Pancreas (tissue), 10 donors: ENCODE results near the gene WTIP. TPM values are rescaled to one million over a fixed set of nuclear protein-coding genes. Genes with fewer than 3 reads are reported as not detected.
A peak's percentile ranks its signal among the peaks of the same experiment; 100 is the strongest.

Experiments
- ATAC-seq, 4 donors: fragments of 200-7000 bp; cut with Tn5 transposase; one replicate each; pipeline versions ENCODE4 v1.8.0 to v1.9.1; 2020; ENCODE audit warnings: mild to moderate bottlenecking in 4 of 4, moderate library complexity in 4 of 4
- DNase-seq, 6 donors: peaks; one replicate each; pipeline ENCODE4 v3.0.0-alpha.2; 2020
- FAIRE-seq: peaks from 2 replicates; lab custom pipeline; 2012; peaks lifted over from hg19 to GRCh38; lab: Jason Lieb, UNC
- H3K27ac ChIP-seq, 4 donors: fragments of 200-600 bp; sonication (generic); 1 replicate in 3 of 4; 2 replicates in 1 of 4; pipeline versions ENCODE4 v1.5.0 to v1.8.0; 2020
- H3K27me3 ChIP-seq, 4 donors: fragments of 200-600 bp; one replicate each; pipeline ENCODE4 v1.8.0; 2021
- H3K36me3 ChIP-seq, 3 donors: fragments of 200-600 bp; sonication (generic) in 1 of 3; one replicate each; pipeline versions ENCODE4 v1.5.0 to v1.8.0; 2020 to 2021
- H3K4me1 ChIP-seq, 3 donors: fragments of 200-600 bp; one replicate each; pipeline ENCODE4 v1.8.0; 2021
- H3K4me3 ChIP-seq, 4 donors: fragments of 200-600 bp; sonication (generic) in 2 of 4; one replicate each; pipeline versions ENCODE4 v1.5.0 to v1.8.0; 2020 to 2021
- H3K9me3 ChIP-seq, 4 donors: fragments of 200-600 bp; one replicate each; pipeline ENCODE4 v1.8.0; 2021
- CTCF ChIP-seq, 4 donors: fragments of 200-600 bp; sonication (generic) in 3 of 4; IDR thresholded peaks; one replicate each; pipeline versions ENCODE4 v1.5.0 to v1.8.0; 2021; ENCODE audit warnings: antibody characterized with exemption in 4 of 4
- WGBS, 2 donors: extraction: QIAGEN DNeasy Blood & Tissue Kit; methylation state at CpG; one replicate each; pipeline ENCODE4 v1.1.7; 2013; 5-methylcytosine and 5-hydroxymethylcytosine counted together
- intact Hi-C, 3 donors: fragments of 100-400 bp; cut with DNase I; formaldehyde crosslinking; loops; one replicate each; pipeline versions ENCODE4 v1.11.1 to v1.14.2; 2022
- polyA plus RNA-seq, 2 donors: library from polyadenylated mRNA; stranded (reverse); fragments of 200-250 nt; gene quantifications; one replicate each; pipeline ENCODE4 v1.2.3, GENCODE V29; 2013
- total RNA-seq, 6 donors: library from RNA; stranded (reverse); fragmentation: NEBNext Ultra II Directional in 4 of 6; extraction: Animal tissue kit (Norgen Biotek cat#: 25700) in 4 of 6; gene quantifications; one replicate each; pipeline versions ENCODE4 v1.2.1 to v1.2.4, GENCODE V29; 2021 to 2023
- donor health status: healthy with polysubstance abuse.
- donor health status: DM: no; HTN: no; CAD: no; lungs with moderate emphysema.
- donor health status: DM: no; HTN: no; CAD: no.
- donor health status: control.
- donor health status: control.
- donor health status: Bipolar disorder and iron deficiency.
- donor health status: DM: yes; HTN: yes; CAD: no.
- donor health status: DM: no; HTN: no; CAD: no.
- donor health status: DM: no; HTN: no; CAD: no.
- donor health status: DM: yes; HTN: yes; CAD: no.

Gene WTIP
- total RNA-seq (10 to 100 TPM in 1 of 6 donors, 1 to 10 TPM in 5; 3.4 to 11.3 (median 4.4) TPM), polyA plus RNA-seq (1 to 10 TPM; 3.9 to 4.9 TPM)

GRCh38 chr19:34480971-34481841, at the start of gene WTIP:
Gene WTIP (plus strand): TSS chr19:34481758. CDS start chr19:34481975, 217 bp downstream.
- FAIRE-seq, result no peak
- intact Hi-C loops, result no loop called here
- peak within 1 kb of the TSS; percentile 41 to 65 (median 55) for H3K27ac ChIP-seq
- H3K27me3 ChIP-seq, result no peaks in the 10 kb centered on the region
- peak; percentile 79 to 87 (median 82) for ATAC-seq
- H3K9me3 ChIP-seq, result no peaks in the 10 kb centered on the region
- 9 to 11% methylated on average over 57 to 95 of the region's 95 CpGs for WGBS, 2 donors
- peak within 1 kb of the TSS; percentile 29 to 49 (median 39) for H3K4me3 ChIP-seq
- TF ChIP-seq CTCF (IDR thresholded peaks at IDR 0.05), result no peak
- H3K4me1 ChIP-seq, result no peaks in the 10 kb centered on the region
- no peaks in the 10 kb centered on the region for H3K36me3 ChIP-seq
- peak in 5 of 6 donors; percentile 44 to 74 (median 63) for DNase-seq

- Histone ChIP-seq H3K4me1 (peaks cover 21 to 24% (median 22%) of the 10 kb centered on the region in 3 donors), H3K27me3 (no peaks in the 10 kb centered on the region), H3K9me3 (no peaks in the 10 kb centered on the region), H3K27ac (no peak overlapping the region), H3K4me3 (no peak overlapping the region), H3K36me3 (peaks cover 0 to 19% (median 16%) of the 10 kb centered on the region in 3 donors)
- DNase-seq (no peak), ATAC-seq (no peak), FAIRE-seq (no peak)
- intact Hi-C loops, result no loop called here
- WGBS, 2 donors, result 81 to 84% methylated on average over 5 of the region's 5 CpGs
- TF ChIP-seq CTCF (IDR thresholded peaks at IDR 0.05), result no peak
Measured at GRCh38 chr19:34432797-34433196, 48.8 kb upstream of the WTIP start.

DNA sequence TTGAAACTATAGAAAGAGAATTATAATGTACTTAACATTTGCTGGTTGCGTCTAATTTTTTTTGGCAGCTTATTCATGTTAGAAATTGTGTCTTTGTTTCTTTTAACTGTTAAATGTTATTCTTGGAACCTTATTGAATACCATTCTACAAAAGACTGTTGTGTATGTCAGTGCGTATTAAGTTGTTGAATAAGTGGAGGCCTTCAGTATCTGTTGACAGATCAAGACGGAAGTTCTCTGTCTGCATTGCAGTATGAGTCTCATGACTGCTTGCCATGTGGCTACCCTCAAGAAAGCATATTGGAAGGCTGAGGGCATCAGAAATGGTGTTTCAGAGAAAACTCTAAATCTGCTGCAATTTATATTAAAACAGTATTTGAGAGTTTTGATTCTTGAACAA, 44.8 kb upstream of the WTIP start:
- Histone ChIP-seq H3K4me3 (no peak overlapping the region), H3K4me1 (peaks cover 0 to 7% (median 0%) of the 10 kb centered on the region in 3 donors), H3K27ac (no peak overlapping the region), H3K36me3 (peaks cover 3 to 37% (median 31%) of the 10 kb centered on the region in 3 donors), H3K27me3 (no peaks in the 10 kb centered on the region), H3K9me3 (no peaks in the 10 kb centered on the region)
- intact Hi-C loops, result no loop called here
- no peak for DNase-seq
- WGBS, 2 donors, result 95 to 96% methylated on average over 3 of the region's 3 CpGs
- no peak for ATAC-seq
- FAIRE-seq, result no peak
- TF ChIP-seq CTCF (IDR thresholded peaks at IDR 0.05), result no peak

DNA sequence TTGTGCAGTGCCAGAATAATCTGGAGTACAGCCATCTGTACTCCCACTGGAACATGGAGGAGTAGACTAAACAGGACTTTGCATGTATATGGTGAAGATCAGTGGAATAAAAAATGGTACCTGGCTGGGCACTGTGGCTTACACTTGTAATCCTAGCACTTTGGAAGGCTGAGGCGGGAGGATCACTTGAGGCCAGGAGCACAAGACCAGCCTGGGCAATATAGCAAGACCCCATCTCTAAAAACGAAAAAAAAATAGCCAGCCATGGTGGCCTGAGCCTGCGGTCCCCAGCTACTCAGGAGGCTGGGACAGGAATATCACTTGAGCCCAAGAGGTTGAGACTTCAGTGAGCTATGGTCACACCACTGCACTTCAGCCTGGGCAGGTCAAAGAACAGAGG, 33.4 kb upstream of the WTIP start:
- H3K27ac ChIP-seq, result no peak overlapping the region
- H3K4me1 ChIP-seq, result no peaks in the 10 kb centered on the region
- no peak for FAIRE-seq
- no peaks in the 10 kb centered on the region for H3K9me3 ChIP-seq
- no peak for DNase-seq
- no peak for ATAC-seq
- intact Hi-C loops, result no loop called here
- 92 to 94% methylated on average over 3 of the region's 3 CpGs for WGBS, 2 donors
- no peak overlapping the region for H3K4me3 ChIP-seq
- no peak for TF ChIP-seq CTCF (IDR thresholded peaks at IDR 0.05)
- peaks cover 7 to 79% (median 11%) of the 10 kb centered on the region in 3 donors for H3K36me3 ChIP-seq
- no peaks in the 10 kb centered on the region for H3K27me3 ChIP-seq

GRCh38 chr19:34452723-34453122, 28.8 kb upstream of the WTIP start:
- peaks cover 0 to 60% (median 16%) of the 10 kb centered on the region in 3 donors for H3K36me3 ChIP-seq

More at GRCh38 chr19:34452723-34453122, 28.8 kb upstream of the WTIP start:
- H3K4me1 ChIP-seq, result no peaks in the 10 kb centered on the region
- no peak for DNase-seq
- H3K9me3 ChIP-seq, result no peaks in the 10 kb centered on the region
- intact Hi-C loops, result no loop called here
- H3K4me3 ChIP-seq, result no peak overlapping the region
- ATAC-seq, result no peak
- H3K27me3 ChIP-seq, result no peaks in the 10 kb centered on the region
- no peak overlapping the region for H3K27ac ChIP-seq
- TF ChIP-seq CTCF (IDR thresholded peaks at IDR 0.05), result no peak
- FAIRE-seq, result no peak
